H1 (cell line): ENCODE data around the gene MGMT. TPM values are rescaled to one million over a fixed set of nuclear protein-coding genes. Genes with fewer than 3 reads are reported as not detected.
A peak's percentile ranks its signal among the peaks of the same experiment; 100 is the strongest.

ENCODE experiments used
- CTCF ChIA-PET: fragments of 300-600 bp; sonication (Branson Sonifier 250); formaldehyde crosslinking; loops from one replicate; lab custom pipeline; 2021; ENCODE audit not compliant: partially characterized antibody; lab: Charles Lee
- POLR2A ChIA-PET: fragments of 300-600 bp; sonication (Branson Sonifier 250); formaldehyde crosslinking; loops from one replicate; lab custom pipeline; 2021; ENCODE audit warnings: inconsistent platforms; ENCODE audit not compliant: partially characterized antibody; lab: Charles Lee
- DNase-seq, 2 experiments: peaks; one replicate each; pipeline versions ENCODE4 v3.0.0 to v3.0.0-alpha.2; 2010 to 2022; ENCODE audit warnings: low spot score in 2 of 2, low read depth in 1 of 2, mixed read lengths in 1 of 2
- FAIRE-seq: peaks from 2 replicates; lab custom pipeline; 2011; peaks lifted over from hg19 to GRCh38; lab: Jason Lieb, UNC
- H2AFZ ChIP-seq: 2 replicates; pipeline ENCODE4 v1.8.1; 2012; ENCODE audit warnings: low read length, inconsistent platforms
- H2AK5ac ChIP-seq: 2 replicates; pipeline ENCODE4 v1.6.1; 2013; ENCODE audit warnings: low read depth, low read length
- H2BK120ac ChIP-seq: replicated peaks from 2 replicates; pipeline ENCODE3; 2013; ENCODE audit warnings: low read depth, low read length, inconsistent platforms
- H2BK12ac ChIP-seq: 2 replicates; pipeline ENCODE4 v1.6.1; 2013; ENCODE audit warnings: low read depth, low read length
- H2BK15ac ChIP-seq: 2 replicates; pipeline ENCODE4 v1.6.1; 2013; ENCODE audit warnings: low read length
- H2BK20ac ChIP-seq: 2 replicates; pipeline ENCODE4 v1.6.1; 2013; ENCODE audit warnings: low read length
- H2BK5ac ChIP-seq: 2 replicates; pipeline ENCODE4 v1.6.1; 2013; ENCODE audit warnings: low read depth, low read length
- H3K14ac ChIP-seq: 2 replicates; pipeline ENCODE4 v1.6.1; 2013; ENCODE audit warnings: inconsistent platforms; ENCODE audit not compliant: insufficient read length
- H3K18ac ChIP-seq: 2 replicates; pipeline ENCODE4 v1.6.1; 2013; ENCODE audit warnings: low read length; ENCODE audit errors: extremely low read depth
- H3K23ac ChIP-seq: 2 replicates; pipeline ENCODE4 v1.6.1; 2013; ENCODE audit warnings: inconsistent platforms; ENCODE audit not compliant: insufficient read length
- H3K23me2 ChIP-seq: 2 replicates; pipeline ENCODE4 v1.6.1; 2013; ENCODE audit warnings: low read depth, low read length
- H3K27ac ChIP-seq: 2 replicates; pipeline ENCODE4 v1.6.1; 2011; ENCODE audit warnings: low read depth, low read length, inconsistent platforms
- H3K27me3 ChIP-seq, 4 experiments: replicated peaks in 1 of 4; 1 replicate in 1 of 4; 2 replicates in 3 of 4; pipeline versions ENCODE4 v1.6.1 to v1.8.1; 2011 to 2013; ENCODE audit warnings: low read length in 3 of 4, mild to moderate bottlenecking in 3 of 4, inconsistent platforms in 2 of 4, mixed read lengths in 2 of 4, moderate library complexity in 1 of 4; ENCODE audit not compliant: control insufficient read depth in 3 of 4, insufficient read depth in 3 of 4; ENCODE audit errors: extremely low read depth in 1 of 4
- H3K36me3 ChIP-seq, 4 experiments: 2 replicates each; pipeline versions ENCODE4 v1.6.1 to v1.8.1; 2011 to 2013; ENCODE audit warnings: mild to moderate bottlenecking in 4 of 4, low read length in 3 of 4, moderate library complexity in 2 of 4, control low read depth in 1 of 4, inconsistent platforms in 1 of 4; ENCODE audit not compliant: insufficient read depth in 4 of 4, control insufficient read depth in 2 of 4
- H3K4ac ChIP-seq: replicated peaks from 2 replicates; pipeline ENCODE3; 2013; ENCODE audit warnings: low read length, low read depth, mixed read lengths, inconsistent platforms; ENCODE audit not compliant: insufficient read length
- H3K4me1 ChIP-seq, 4 experiments: replicated peaks in 1 of 4; 1 replicate in 1 of 4; 2 replicates in 3 of 4; pipeline versions ENCODE4 v1.6.1 to v1.8.1; 2011 to 2013; ENCODE audit warnings: low read length in 3 of 4, inconsistent platforms in 2 of 4, mixed read lengths in 1 of 4; ENCODE audit not compliant: insufficient read depth in 4 of 4, control insufficient read depth in 3 of 4
- H3K4me2 ChIP-seq, 2 experiments: 2 replicates each; pipeline versions ENCODE4 v1.6.1 to v1.8.1; 2011 to 2013; ENCODE audit warnings: low read depth in 2 of 2, low read length in 2 of 2, control low read depth in 1 of 2, inconsistent platforms in 1 of 2, mild to moderate bottlenecking in 1 of 2; ENCODE audit not compliant: insufficient read depth in 1 of 2
- H3K4me3 ChIP-seq, 4 experiments: fragments of 200-600, 300-600 bp in 1 of 4; sonication (generic), shearing (Covaris generic), sonication (Bioruptor Twin) in 1 of 4; 2 replicates each; pipeline versions ENCODE4 v1.5.1 to v1.8.1; 2011 to 2016; ENCODE audit warnings: low read length in 4 of 4, low read depth in 3 of 4, control low read depth in 2 of 4, inconsistent platforms in 2 of 4, mild to moderate bottlenecking in 2 of 4, mixed read lengths in 1 of 4, moderate library complexity in 1 of 4; ENCODE audit not compliant: insufficient read depth in 2 of 4; ENCODE audit errors: extremely low read depth in 1 of 4
- H3K56ac ChIP-seq: replicated peaks from 2 replicates; pipeline ENCODE3; 2013; ENCODE audit warnings: low read depth, mild to moderate bottlenecking, mixed read lengths, low read length, inconsistent platforms; ENCODE audit not compliant: insufficient read length
- H3K79me1 ChIP-seq: 2 replicates; pipeline ENCODE4 v1.6.1; 2013; ENCODE audit warnings: low read depth, low read length, control low read depth
- H3K79me2 ChIP-seq, 2 experiments: 2 replicates each; pipeline versions ENCODE4 v1.6.1 to v1.8.1; 2012 to 2013; ENCODE audit warnings: low read length in 2 of 2, mild to moderate bottlenecking in 2 of 2, inconsistent platforms in 1 of 2; ENCODE audit not compliant: insufficient read depth in 2 of 2, control insufficient read depth in 1 of 2
- H3K9ac ChIP-seq, 4 experiments: replicated peaks in 1 of 4; 1 replicate in 1 of 4; 2 replicates in 3 of 4; pipeline versions ENCODE4 v1.6.1 to v1.8.1; 2011 to 2013; ENCODE audit warnings: low read depth in 3 of 4, low read length in 3 of 4, control low read depth in 2 of 4, mild to moderate bottlenecking in 2 of 4, moderate library complexity in 2 of 4, inconsistent platforms in 1 of 4; ENCODE audit errors: extremely low read depth in 1 of 4
- H3K9me3 ChIP-seq, 2 experiments: 2 replicates each; pipeline versions ENCODE4 v1.6.1 to v1.8.1; 2012 to 2013; ENCODE audit warnings: mild to moderate bottlenecking in 2 of 2, moderate library complexity in 2 of 2, control low read depth in 1 of 2, inconsistent platforms in 1 of 2, low read depth in 1 of 2, low read length in 1 of 2, mixed read lengths in 1 of 2; ENCODE audit not compliant: insufficient read depth in 2 of 2
- H4K20me1 ChIP-seq, 2 experiments: replicated peaks in 1 of 2; 2 replicates each; pipeline versions ENCODE3 to v1.8.1; 2011 to 2013; ENCODE audit warnings: inconsistent platforms in 2 of 2, low read length in 2 of 2, mild to moderate bottlenecking in 1 of 2; ENCODE audit not compliant: insufficient read depth in 2 of 2, control insufficient read depth in 1 of 2
- H4K5ac ChIP-seq: 2 replicates; pipeline ENCODE4 v1.6.1; 2013; ENCODE audit warnings: low read length, low read depth, mixed read lengths, inconsistent platforms; ENCODE audit not compliant: insufficient read length
- H4K8ac ChIP-seq: 2 replicates; pipeline ENCODE4 v1.8.0; 2013; ENCODE audit warnings: mild to moderate bottlenecking, moderate library complexity, low read length, inconsistent platforms; ENCODE audit not compliant: insufficient read depth; ENCODE audit errors: extremely low read depth
- H4K91ac ChIP-seq: replicated peaks from 2 replicates; pipeline ENCODE3; 2013; ENCODE audit warnings: low read length, mixed read lengths, inconsistent platforms; ENCODE audit not compliant: insufficient read length
- BRCA1 ChIP-seq: IDR thresholded peaks from 2 replicates; pipeline ENCODE4 v1.6.1; 2012; ENCODE audit warnings: low read depth, low read length, improper control_type of control experiment
- TEAD4 ChIP-seq: IDR thresholded peaks from 2 replicates; pipeline ENCODE4 v1.6.1; 2012; ENCODE audit warnings: low read depth, low read length, inconsistent platforms, mixed read lengths
- USF2 ChIP-seq: IDR thresholded peaks from 2 replicates; pipeline ENCODE4 v1.6.1; 2011; ENCODE audit warnings: low read length, improper control_type of control experiment
- WGBS, 2 experiments: shearing (Covaris generic) in 1 of 2; methylation state at CpG; one replicate each; pipeline versions ENCODE4 v1.1.6 to v1.1.7; 2013 to 2015; ENCODE audit warnings: low lambda C conversion rate in 2 of 2, mixed read lengths in 2 of 2, inconsistent platforms in 1 of 2, low coverage in 1 of 2, missing lambda C conversion rate in 1 of 2; ENCODE audit not compliant: insufficient replicate concordance in 2 of 2, insufficient coverage in 1 of 2, insufficient read length in 1 of 2; ENCODE audit errors: extremely low coverage in 1 of 2, missing lambda C conversion rate in 1 of 2; 5-methylcytosine and 5-hydroxymethylcytosine counted together
- polyA plus RNA-seq, 7 experiments: library from polyadenylated mRNA; depleted of rRNA in 3 of 7; stranded (reverse) in 5 of 7; unstranded in 2 of 7; fragments of >200 nt in 5 of 7; fragments of 200-250 nt in 2 of 7; gene quantifications; 1 replicate in 5 of 7; 2 replicates in 1 of 7; 4 replicates in 1 of 7; pipeline versions ENCODE4 v1.2.1 to v1.2.3, GENCODE V29; 2011 to 2013; ENCODE audit warnings: missing spikeins in 2 of 7, mixed read lengths in 2 of 7
- total RNA-seq: library from RNA; stranded (reverse); fragmentation: NEBNext Ultra II Directional; extraction: Animal tissue kit (Norgen Biotek cat#: 25700); gene quantifications from 2 replicates; pipeline ENCODE4 v1.2.1, GENCODE V29; 2021

Gene MGMT
- total and polyA plus RNA-seq, 2 of the 8 experiments (the other 6 are each of a cell fraction or from before 2014, with no cell fraction given), result 9.9 to 10.7 TPM

GRCh38 chr10:129622736-129623135, 155.7 kb downstream of the MGMT start:
- no peak overlapping the region for H2BK120ac ChIP-seq
- no peaks in the 10 kb centered on the region for H3K36me3 ChIP-seq
- no peak overlapping the region for H2BK5ac ChIP-seq
- H3K9ac ChIP-seq, result no peak overlapping the region; a peak in 1 of 7 replicates
- FAIRE-seq, result no peak
- no peak overlapping the region for H3K27ac ChIP-seq
- WGBS, 2 experiments, result 85% methylated on average over 9 of the region's 9 CpGs; no CpG with 5 or more reads in 1 of the 2 experiments
- no peaks in the 10 kb centered on the region for H3K23me2 ChIP-seq
- peak overlapping the region; percentile 2; the same call in 1 of the 2 replicates for H2BK12ac ChIP-seq
- no peak overlapping the region for H4K5ac ChIP-seq
- H2AFZ ChIP-seq, result no peak overlapping the region
- H2BK20ac ChIP-seq, result no peak overlapping the region
- H4K8ac ChIP-seq, result no peak overlapping the region
- DNase-seq, result no peak
- no peak for TF ChIP-seq USF2
- TF ChIP-seq TEAD4, result 0 out of 2 replicates have a peak, but pooled peaks have one; percentile 42
- no peak for TF ChIP-seq BRCA1
- no peaks in the 10 kb centered on the region for H3K9me3 ChIP-seq
- H3K56ac ChIP-seq, result no peak overlapping the region
- ChIA-PET POLR2A (no interaction called here), CTCF (interaction anchor here (2.3 kb wide), 1 partner anchor 36 kb away, joined by 5 read pairs; no protein-coding TSS in a partner anchor)
- H3K18ac ChIP-seq, result no peak overlapping the region
- no peaks in the 10 kb centered on the region for H3K79me1 ChIP-seq
- H2BK15ac ChIP-seq, result no peak overlapping the region
- no peaks in the 10 kb centered on the region for H4K20me1 ChIP-seq
- no peak overlapping the region for H3K4me3 ChIP-seq
- no peak overlapping the region for H3K4me2 ChIP-seq
- H3K23ac ChIP-seq, result no peak overlapping the region
- no peak overlapping the region for H3K4ac ChIP-seq
- peaks cover 0 to 8% (median 0%) of the 10 kb centered on the region in 4 experiments; a peak in 2 of 7 replicates for H3K4me1 ChIP-seq
- H3K79me2 ChIP-seq, result no peaks in the 10 kb centered on the region
- no peak overlapping the region for H3K14ac ChIP-seq
- H3K27me3 ChIP-seq, result no peaks in the 10 kb centered on the region
- no peak overlapping the region for H4K91ac ChIP-seq
- H2AK5ac ChIP-seq, result no peak overlapping the region
